A673 (cell line): ENCODE data around the gene PRKAR1A. TPM values are rescaled to one million over a fixed set of nuclear protein-coding genes. Genes with fewer than 3 reads are reported as not detected.
A peak's percentile ranks its signal among the peaks of the same experiment; 100 is the strongest.

Experiments used
- BruUV-seq: library from RNA; stranded (reverse); fragments of 400-500 nt; replicated peaks from 2 replicates; lab custom pipeline; 2021; lab: Mats Ljungman, UMichigan
- CTCF ChIA-PET: fragments of 300-600 bp; sonication (Branson Sonifier 250); formaldehyde crosslinking; loops from one replicate; lab custom pipeline; 2022; ENCODE audit warnings: antibody characterized with exemption; lab: Charles Lee
- POLR2A ChIA-PET: fragments of 300-600 bp; sonication (Branson Sonifier 250); formaldehyde crosslinking; loops from one replicate; lab custom pipeline; 2022; ENCODE audit warnings: antibody characterized with exemption; ENCODE audit not compliant: low non-redundant PET; lab: Charles Lee
- DNase-seq: peaks from one replicate; pipeline ENCODE4 v3.0.0-alpha.2; 2015; ENCODE audit warnings: low spot score
- H3K27ac ChIP-seq: fragments of 200-600 bp; sonication (generic); 2 replicates; pipeline ENCODE4 v1.5.1; 2016; ENCODE audit warnings: mixed run types, low read depth, mild to moderate bottlenecking, mixed read lengths, antibody characterized with exemption, low read length; ENCODE audit not compliant: poor library complexity, severe bottlenecking
- H3K27me3 ChIP-seq: fragments of 200-600 bp; sonication (generic); replicated peaks from 2 replicates; pipeline ENCODE4 v1.6.1; 2017; ENCODE audit warnings: mixed run types, low read depth, mild to moderate bottlenecking, mixed read lengths, antibody characterized with exemption, low read length; ENCODE audit not compliant: insufficient read depth, poor library complexity
- H3K36me3 ChIP-seq: fragments of 200-600 bp; sonication (generic); 2 replicates; pipeline ENCODE4 v1.6.1; 2016; ENCODE audit warnings: mixed run types, mild to moderate bottlenecking, mixed read lengths, antibody characterized with exemption, low read length; ENCODE audit not compliant: insufficient read depth, poor library complexity, severe bottlenecking
- H3K4me1 ChIP-seq: fragments of 200-600 bp; sonication (generic); 2 replicates; pipeline ENCODE4 v1.6.1; 2017; ENCODE audit warnings: mixed run types, mild to moderate bottlenecking, mixed read lengths, antibody characterized with exemption, low read length; ENCODE audit not compliant: insufficient read depth, poor library complexity, severe bottlenecking
- H3K4me3 ChIP-seq: fragments of 200-600 bp; sonication (generic); 2 replicates; pipeline ENCODE4 v1.5.1; 2016; ENCODE audit warnings: low read depth, mixed run types, mild to moderate bottlenecking, mixed read lengths, low read length; ENCODE audit not compliant: poor library complexity, severe bottlenecking
- H3K9me3 ChIP-seq: fragments of 200-600 bp; sonication (generic); 2 replicates; pipeline ENCODE4 v1.6.1; 2016; ENCODE audit warnings: mixed run types, low read depth, mild to moderate bottlenecking, mixed read lengths, antibody characterized with exemption, low read length; ENCODE audit not compliant: poor library complexity, severe bottlenecking
- EZH2 ChIP-seq: fragments of 200-600 bp; sonication (generic); IDR thresholded peaks from 2 replicates; pipeline ENCODE4 v1.6.1; 2017; ENCODE audit warnings: borderline replicate concordance, low read depth, mild to moderate bottlenecking, mixed read lengths, antibody characterized with exemption, low read length; ENCODE audit not compliant: poor library complexity, severe bottlenecking
- intact Hi-C: fragments of 100-400 bp; cut with micrococcal nuclease; formaldehyde crosslinking; loops from one replicate; pipeline ENCODE4 v1.10.0; 2022; ENCODE audit not compliant: unreplicated experiment
- total RNA-seq: library from RNA; stranded (reverse); gene quantifications from 2 replicates; pipeline ENCODE4 v1.2.3, GENCODE V29; 2021
- TF ChIP-seq, protein P1 (sequence below): fragments of 300-800, 200-600 bp; sonication (generic); conservative IDR thresholded peaks from 2 replicates; pipeline ENCODE4 v1.5.1; 2017; ENCODE audit warnings: low read depth, mild to moderate bottlenecking, antibody characterized with exemption, low read length, moderate library complexity, mixed read lengths

Gene PRKAR1A
- total RNA-seq, 1 experiment from 2014 or later: 168 TPM

DNA sequence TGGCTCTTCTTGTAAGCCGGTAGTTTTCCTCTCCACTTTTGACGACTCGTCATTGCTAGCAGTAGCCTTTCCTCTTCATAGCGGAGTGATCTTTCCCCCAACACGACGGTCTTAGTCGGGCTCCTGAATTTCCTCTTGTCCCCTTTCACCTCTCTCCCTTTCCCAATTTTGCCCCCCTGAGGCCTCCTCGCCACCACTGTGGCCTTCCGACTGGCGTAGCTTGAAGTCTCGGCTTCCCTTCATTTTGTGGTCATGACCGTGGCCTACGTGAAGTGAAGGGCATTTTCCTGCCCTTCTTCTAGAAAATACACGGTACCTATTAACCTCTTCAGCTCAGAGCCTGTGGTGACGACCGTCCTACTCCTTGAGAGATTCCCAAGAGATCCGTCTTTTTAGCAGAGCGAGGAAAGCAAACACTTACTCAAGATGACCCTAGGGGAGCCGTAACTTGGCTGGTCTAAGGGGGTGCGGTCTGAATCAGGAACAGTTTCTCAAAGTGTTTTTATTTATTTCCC lies 787 bp downstream of the PRKAR1A start:
- Histone ChIP-seq H3K27ac (peak overlapping the region; percentile 96), H3K4me3 (peak overlapping the region; percentile 88), H3K4me1 (peaks cover 7% of the 10 kb centered on the region), H3K36me3 (peaks cover 31% of the 10 kb centered on the region), H3K9me3 (no peaks in the 10 kb centered on the region), H3K27me3 (no peaks in the 10 kb centered on the region)
- ChIA-PET POLR2A (no interaction called here), CTCF (no interaction called here)
- DNase-seq: peak; percentile 41
- TF ChIP-seq, protein P1, sequence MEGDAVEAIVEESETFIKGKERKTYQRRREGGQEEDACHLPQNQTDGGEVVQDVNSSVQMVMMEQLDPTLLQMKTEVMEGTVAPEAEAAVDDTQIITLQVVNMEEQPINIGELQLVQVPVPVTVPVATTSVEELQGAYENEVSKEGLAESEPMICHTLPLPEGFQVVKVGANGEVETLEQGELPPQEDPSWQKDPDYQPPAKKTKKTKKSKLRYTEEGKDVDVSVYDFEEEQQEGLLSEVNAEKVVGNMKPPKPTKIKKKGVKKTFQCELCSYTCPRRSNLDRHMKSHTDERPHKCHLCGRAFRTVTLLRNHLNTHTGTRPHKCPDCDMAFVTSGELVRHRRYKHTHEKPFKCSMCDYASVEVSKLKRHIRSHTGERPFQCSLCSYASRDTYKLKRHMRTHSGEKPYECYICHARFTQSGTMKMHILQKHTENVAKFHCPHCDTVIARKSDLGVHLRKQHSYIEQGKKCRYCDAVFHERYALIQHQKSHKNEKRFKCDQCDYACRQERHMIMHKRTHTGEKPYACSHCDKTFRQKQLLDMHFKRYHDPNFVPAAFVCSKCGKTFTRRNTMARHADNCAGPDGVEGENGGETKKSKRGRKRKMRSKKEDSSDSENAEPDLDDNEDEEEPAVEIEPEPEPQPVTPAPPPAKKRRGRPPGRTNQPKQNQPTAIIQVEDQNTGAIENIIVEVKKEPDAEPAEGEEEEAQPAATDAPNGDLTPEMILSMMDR: no peak
- no peak for TF ChIP-seq EZH2
- intact Hi-C loops: no loop called here
- BruUV-seq: no TSS peak

DNA sequence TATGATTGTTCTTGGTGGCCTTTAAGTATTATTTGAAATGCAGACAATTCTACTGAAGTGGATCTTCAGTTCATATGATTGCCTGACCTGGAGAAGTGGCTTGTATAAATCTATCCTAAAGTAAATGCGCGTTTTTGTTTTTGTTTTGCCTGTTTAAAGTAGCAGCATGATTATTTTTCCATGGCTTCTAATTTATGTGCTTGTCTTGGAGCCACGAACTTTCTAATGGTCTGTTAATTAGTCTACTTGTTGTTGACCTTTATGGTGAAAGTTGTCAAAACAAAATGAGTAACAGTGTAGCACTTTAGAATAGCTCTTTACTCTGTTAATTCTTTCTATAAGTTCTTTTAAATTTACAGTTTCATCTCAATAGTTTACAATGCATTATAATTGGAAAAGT lies 1.7 kb downstream of the PRKAR1A start:
- ChIA-PET POLR2A (interaction anchor here (0.7 kb wide), 1 partner anchor 758 kb away, joined by 3 read pairs; no protein-coding TSS in a partner anchor), CTCF (no interaction called here)
- no TSS peak for BruUV-seq
- TF ChIP-seq EZH2: no peak
- TF ChIP-seq, protein P1: no peak
- no peak for DNase-seq
- intact Hi-C loops: no loop called here
- Histone ChIP-seq H3K4me3 (peak overlapping the region; percentile 88), H3K27me3 (no peaks in the 10 kb centered on the region), H3K36me3 (peaks cover 35% of the 10 kb centered on the region), H3K4me1 (peaks cover 7% of the 10 kb centered on the region), H3K27ac (peak overlapping the region; percentile 96), H3K9me3 (no peaks in the 10 kb centered on the region)

GRCh38 chr17:68514831-68515635 lies 2.8 kb downstream of the PRKAR1A start:
- CTCF ChIA-PET: no interaction called here
- TF ChIP-seq EZH2: no peak
- TF ChIP-seq, protein P1: no peak
- intact Hi-C loops: no loop called here
- Histone ChIP-seq H3K4me3 (peak overlapping the region; percentile 88), H3K36me3 (peaks cover 35% of the 10 kb centered on the region), H3K27ac (no peak overlapping the region), H3K27me3 (no peaks in the 10 kb centered on the region), H3K4me1 (peaks cover 7% of the 10 kb centered on the region), H3K9me3 (no peaks in the 10 kb centered on the region)
- no TSS peak for BruUV-seq
- DNase-seq: peak; percentile 10
- POLR2A ChIA-PET: no interaction called here
